ENCODE data around the gene MAST1. TPM values are rescaled to one million over a fixed set of nuclear protein-coding genes. Genes with fewer than 3 reads are reported as not detected.
A peak's percentile ranks its signal among the peaks of the same experiment; 100 is the strongest.
"Not testable (repeated sequence)": the region's sequence is repeated elsewhere in the genome, so short reads cannot be mapped to it uniquely, and the experiment has no call there.

MAST1 gene
- total RNA-seq, 1 experiment from 2014 or later = 0.91 TPM

DNA sequence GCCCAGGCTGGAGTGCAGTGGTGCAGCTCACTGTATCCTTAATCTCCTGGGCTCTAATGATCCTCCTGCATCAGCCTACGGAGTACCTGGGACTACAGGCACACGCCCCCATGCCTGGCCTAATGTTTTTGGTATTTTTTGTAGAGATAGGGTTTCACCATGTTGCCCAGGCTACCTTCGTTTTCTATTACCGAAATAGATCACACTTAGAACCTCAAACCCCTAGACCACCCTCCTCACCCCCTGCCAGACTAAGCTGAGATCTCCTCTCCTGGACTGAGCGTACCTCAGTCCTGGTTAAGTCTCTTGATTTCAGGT, 48.3 kb downstream of the MAST1 start:
- TF ChIP-seq, protein P1, sequence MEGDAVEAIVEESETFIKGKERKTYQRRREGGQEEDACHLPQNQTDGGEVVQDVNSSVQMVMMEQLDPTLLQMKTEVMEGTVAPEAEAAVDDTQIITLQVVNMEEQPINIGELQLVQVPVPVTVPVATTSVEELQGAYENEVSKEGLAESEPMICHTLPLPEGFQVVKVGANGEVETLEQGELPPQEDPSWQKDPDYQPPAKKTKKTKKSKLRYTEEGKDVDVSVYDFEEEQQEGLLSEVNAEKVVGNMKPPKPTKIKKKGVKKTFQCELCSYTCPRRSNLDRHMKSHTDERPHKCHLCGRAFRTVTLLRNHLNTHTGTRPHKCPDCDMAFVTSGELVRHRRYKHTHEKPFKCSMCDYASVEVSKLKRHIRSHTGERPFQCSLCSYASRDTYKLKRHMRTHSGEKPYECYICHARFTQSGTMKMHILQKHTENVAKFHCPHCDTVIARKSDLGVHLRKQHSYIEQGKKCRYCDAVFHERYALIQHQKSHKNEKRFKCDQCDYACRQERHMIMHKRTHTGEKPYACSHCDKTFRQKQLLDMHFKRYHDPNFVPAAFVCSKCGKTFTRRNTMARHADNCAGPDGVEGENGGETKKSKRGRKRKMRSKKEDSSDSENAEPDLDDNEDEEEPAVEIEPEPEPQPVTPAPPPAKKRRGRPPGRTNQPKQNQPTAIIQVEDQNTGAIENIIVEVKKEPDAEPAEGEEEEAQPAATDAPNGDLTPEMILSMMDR (IDR thresholded peaks at IDR 0.05; ENCODE audit: insufficient read depth in 1 of 2, low read depth in 1 of 2, low read length in 1 of 2, severe bottlenecking in 1 of 2, unreplicated experiment in 1 of 2) = no peak
- no TSS peak for BruUV-seq (replicated peaks)
- Mint-ChIP-seq H3K9me3 (ENCODE audit: unreplicated experiment) (no peaks in the 10 kb centered on the region), H3K27ac (ENCODE audit: unreplicated experiment) (no peak overlapping the region), H3K4me3 (ENCODE audit: unreplicated experiment) (peak overlapping the region; percentile 56), H3K27me3 (ENCODE audit: insufficient read depth, unreplicated experiment) (peaks cover 5% of the 10 kb centered on the region), H3K4me1 (ENCODE audit: low read depth, unreplicated experiment) (peaks cover 5% of the 10 kb centered on the region), H3K36me3 (ENCODE audit: insufficient read depth, unreplicated experiment) (peaks cover 24% of the 10 kb centered on the region)
- POLR2A ChIA-PET = no interaction called here
- Histone ChIP-seq H3K36me3 (ENCODE audit: control insufficient read depth, insufficient read depth, low read length) (no peaks in the 10 kb centered on the region), H3K9me3 (peaks cover 22% of the 10 kb centered on the region), H3K4me3 (ENCODE audit: low read depth, low read length) (no peak overlapping the region), H3K4me1 (no peaks in the 10 kb centered on the region), H3K27me3 (replicated peaks; ENCODE audit: control insufficient read depth, insufficient read depth, low read length) (no peaks in the 10 kb centered on the region)
- no peak for DNase-seq
- intact Hi-C loops (cut with micrococcal nuclease; ENCODE audit: unreplicated experiment) = no loop called here
- CTCF ChIA-PET = no interaction called here

DNA sequence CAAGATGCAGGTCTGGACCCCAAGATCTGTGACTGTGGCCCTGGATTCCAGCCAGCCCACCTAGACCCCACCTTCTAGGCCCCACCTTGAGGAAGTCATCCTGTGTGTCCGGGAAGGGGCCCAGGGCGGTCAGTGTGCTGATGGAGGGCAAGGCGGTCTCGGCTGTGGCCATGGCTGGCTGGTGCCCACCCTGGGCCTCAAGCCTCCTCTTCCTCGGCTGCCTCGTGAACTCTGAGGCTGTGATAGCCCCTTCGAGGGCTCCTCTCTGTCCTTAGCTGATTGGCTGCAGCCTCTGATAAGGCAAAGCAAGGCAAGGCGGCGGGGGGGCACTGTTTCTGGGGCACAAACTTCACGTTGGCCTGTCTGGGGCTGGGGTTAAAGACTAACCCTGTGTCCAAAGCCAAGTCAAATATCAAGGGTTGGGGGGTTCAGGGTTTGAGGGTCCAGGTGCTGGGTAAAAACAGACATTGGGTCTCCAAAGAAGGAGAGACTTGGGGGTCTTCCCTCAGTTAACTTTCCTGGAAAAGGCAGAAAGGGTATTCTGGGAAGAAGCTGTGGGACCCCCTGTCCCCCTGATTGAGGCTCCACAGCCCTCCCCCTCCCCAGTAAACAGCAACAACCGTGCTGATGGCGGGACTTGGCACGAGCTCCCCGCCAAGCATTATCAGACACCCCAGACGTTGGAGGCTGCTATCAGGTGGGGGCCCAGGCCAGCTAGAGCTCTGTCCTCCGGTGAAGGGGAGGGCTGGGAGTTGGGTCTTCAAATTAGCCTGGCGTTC, 48.8 kb downstream of the MAST1 start, which contains the start of gene KLF1:
Gene KLF1, minus strand, starts transcription at position 233 of the 779 bp plus-strand sequence. Its CDS starts 61 bp downstream, at position 172.
- CTCF ChIA-PET = interaction anchor here (0.6 kb wide), 1 partner anchor 91 kb away, joined by 7 read pairs; no protein-coding TSS in a partner anchor
- peaks cover 5% of the 10 kb centered on the region for H3K27me3 Mint-ChIP-seq (ENCODE audit: insufficient read depth, unreplicated experiment)
- H3K36me3 Mint-ChIP-seq (ENCODE audit: insufficient read depth, unreplicated experiment) = peaks cover 24% of the 10 kb centered on the region
- no peaks in the 10 kb centered on the region for H3K36me3 ChIP-seq (ENCODE audit: control insufficient read depth, insufficient read depth, low read length)
- no peak within 1 kb of the TSS for H3K4me3 ChIP-seq (ENCODE audit: low read depth, low read length)
- no TSS peak for BruUV-seq (replicated peaks)
- POLR2A ChIA-PET = no interaction called here
- H3K27ac Mint-ChIP-seq (ENCODE audit: unreplicated experiment) = no peak within 1 kb of the TSS
- intact Hi-C loops (cut with micrococcal nuclease; ENCODE audit: unreplicated experiment) = no loop called here
- no peaks in the 10 kb centered on the region for H3K9me3 Mint-ChIP-seq (ENCODE audit: unreplicated experiment)
- no peak for DNase-seq
- H3K4me1 ChIP-seq = no peaks in the 10 kb centered on the region
- peaks cover 22% of the 10 kb centered on the region for H3K9me3 ChIP-seq
- peaks cover 5% of the 10 kb centered on the region for H3K4me1 Mint-ChIP-seq (ENCODE audit: low read depth, unreplicated experiment)
- TF ChIP-seq, protein P1 (IDR thresholded peaks at IDR 0.05; ENCODE audit: insufficient read depth in 1 of 2, low read depth in 1 of 2, low read length in 1 of 2, severe bottlenecking in 1 of 2, unreplicated experiment in 1 of 2) = no peak
- H3K27me3 ChIP-seq (replicated peaks; ENCODE audit: control insufficient read depth, insufficient read depth, low read length) = no peaks in the 10 kb centered on the region
- peak within 1 kb of the TSS; percentile 56 for H3K4me3 Mint-ChIP-seq (ENCODE audit: unreplicated experiment)

DNA sequence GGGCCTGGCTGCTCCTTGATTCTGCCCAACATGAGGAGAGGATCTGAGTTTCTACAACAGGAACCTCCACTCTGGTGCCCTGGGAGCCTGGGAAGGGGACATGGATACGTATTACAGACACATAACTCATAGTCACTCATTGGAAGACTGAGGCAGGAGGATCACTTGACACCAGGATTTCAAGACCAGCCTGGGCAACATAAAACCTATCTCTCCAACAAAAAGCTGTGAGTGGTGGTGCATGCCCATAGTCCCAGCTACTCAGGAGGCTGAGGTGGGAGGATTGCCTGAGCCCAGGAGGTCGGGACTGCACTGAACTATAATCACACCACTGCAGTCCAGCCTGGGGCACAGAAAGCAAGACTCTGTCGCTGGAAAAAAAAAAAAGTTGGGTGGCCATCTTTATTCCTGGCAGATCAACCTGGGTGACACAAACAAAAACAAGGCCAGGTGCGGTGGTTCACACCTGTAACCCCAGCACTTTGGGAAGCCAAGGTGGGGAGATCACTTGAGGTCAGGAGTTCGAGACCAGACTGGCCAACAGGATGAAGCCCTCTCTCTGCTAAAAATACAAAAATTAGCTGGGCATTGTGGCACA, 49.8 kb downstream of the MAST1 start:
- POLR2A ChIA-PET = no interaction called here
- intact Hi-C loops (cut with micrococcal nuclease; ENCODE audit: unreplicated experiment) = no loop called here
- H3K27ac Mint-ChIP-seq (ENCODE audit: unreplicated experiment) = no peak overlapping the region

DNA sequence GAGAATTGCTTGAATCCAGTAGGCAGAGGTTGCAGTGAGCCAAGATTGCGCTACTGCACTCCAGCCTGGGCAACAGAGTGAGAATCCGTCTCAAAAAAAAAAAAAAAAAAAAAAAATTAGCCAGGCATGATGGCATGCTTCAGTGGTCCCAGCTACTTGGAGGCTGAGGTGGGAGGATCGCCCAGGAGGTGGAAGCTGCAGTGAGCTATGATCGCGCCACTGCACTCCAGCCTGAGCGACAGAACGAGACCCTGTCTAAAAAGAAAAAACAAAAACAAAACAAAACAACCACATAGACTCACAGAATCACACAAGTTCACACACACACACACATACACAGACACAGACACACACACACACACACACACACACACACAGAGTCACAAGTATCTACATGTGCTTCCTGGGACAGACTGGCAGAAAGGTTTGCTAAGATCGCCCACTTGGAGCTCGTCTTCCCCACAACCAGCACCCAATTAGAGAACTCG, 52.0 kb downstream of the MAST1 start:
- peak overlapping the region; percentile 28 for H3K4me3 ChIP-seq (ENCODE audit: low read depth, low read length)
- H3K9me3 ChIP-seq = not testable (repeated sequence)

More for the DNA sequence above, 49.8 kb downstream of the MAST1 start:
- DNase-seq = no peak
- CTCF ChIA-PET = no interaction called here
- Histone ChIP-seq H3K36me3 (ENCODE audit: control insufficient read depth, insufficient read depth, low read length) (no peaks in the 10 kb centered on the region), H3K9me3 (peaks cover 19% of the 10 kb centered on the region), H3K27me3 (replicated peaks; ENCODE audit: control insufficient read depth, insufficient read depth, low read length) (no peaks in the 10 kb centered on the region), H3K4me3 (ENCODE audit: low read depth, low read length) (no peak overlapping the region), H3K4me1 (no peaks in the 10 kb centered on the region)
- H3K9me3 Mint-ChIP-seq (ENCODE audit: unreplicated experiment) = no peaks in the 10 kb centered on the region
- peaks cover 5% of the 10 kb centered on the region for H3K4me1 Mint-ChIP-seq (ENCODE audit: low read depth, unreplicated experiment)
- peaks cover 24% of the 10 kb centered on the region for H3K36me3 Mint-ChIP-seq (ENCODE audit: insufficient read depth, unreplicated experiment)
- no peak overlapping the region for H3K4me3 Mint-ChIP-seq (ENCODE audit: unreplicated experiment)
- BruUV-seq (replicated peaks) = no TSS peak
- H3K27me3 Mint-ChIP-seq (ENCODE audit: insufficient read depth, unreplicated experiment) = peaks cover 5% of the 10 kb centered on the region
- TF ChIP-seq, protein P1 (IDR thresholded peaks at IDR 0.05; ENCODE audit: insufficient read depth in 1 of 2, low read depth in 1 of 2, low read length in 1 of 2, severe bottlenecking in 1 of 2, unreplicated experiment in 1 of 2) = no peak

More for the DNA sequence above, 52.0 kb downstream of the MAST1 start:
- H3K4me1 ChIP-seq; H3K9me3 Mint-ChIP-seq (ENCODE audit: unreplicated experiment); H3K27me3 ChIP-seq (replicated peaks; ENCODE audit: control insufficient read depth, insufficient read depth, low read length); DNase-seq; H3K27me3 Mint-ChIP-seq (ENCODE audit: insufficient read depth, unreplicated experiment); H3K4me1 Mint-ChIP-seq (ENCODE audit: low read depth, unreplicated experiment); H3K36me3 ChIP-seq (ENCODE audit: control insufficient read depth, insufficient read depth, low read length); intact Hi-C loops (cut with micrococcal nuclease; ENCODE audit: unreplicated experiment); BruUV-seq (replicated peaks): not testable (repeated sequence)
- POLR2A ChIA-PET = interaction anchor here (0.5 to 1.3 kb wide), 9 partner anchors 29 to 1725 kb away, joined by 3 to 17 read pairs (median 4); partner anchors contain the start of genes RAD23A, SYCE2 and TRIR
- Mint-ChIP-seq H3K4me3 (ENCODE audit: unreplicated experiment) (peak overlapping the region; percentile 96), H3K36me3 (ENCODE audit: insufficient read depth, unreplicated experiment) (peaks cover 31% of the 10 kb centered on the region), H3K27ac (ENCODE audit: unreplicated experiment) (peak overlapping the region; percentile 87)
- CTCF ChIA-PET = interaction anchor here (0.7 to 1.8 kb wide), 6 partner anchors 11 to 130 kb away, joined by 4 to 8 read pairs (median 5); partner anchors contain the start of gene RNASEH2A
